ENCODE data around the gene ARID1A.

DNA sequence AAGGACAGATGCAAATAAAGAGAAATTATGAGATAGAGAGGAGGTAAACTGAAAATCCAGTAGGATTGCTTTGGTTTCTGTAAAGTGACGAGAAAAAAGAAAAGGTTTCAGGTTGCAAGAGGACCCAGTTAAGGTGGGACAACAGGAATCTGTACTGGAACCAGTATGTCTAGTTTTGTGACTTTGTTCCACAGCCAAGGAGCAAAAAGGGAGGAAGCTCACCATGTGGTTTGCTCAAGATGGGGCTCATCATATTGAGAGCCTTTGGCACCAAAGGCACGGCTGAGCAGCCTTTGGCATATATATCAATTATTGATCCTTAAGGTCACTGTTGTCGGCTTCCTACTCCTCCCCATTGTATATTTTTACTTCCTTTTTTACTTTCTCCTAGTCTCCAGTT is 128.9 kb downstream of the ARID1A start:
- TF ChIP-seq, protein P1, sequence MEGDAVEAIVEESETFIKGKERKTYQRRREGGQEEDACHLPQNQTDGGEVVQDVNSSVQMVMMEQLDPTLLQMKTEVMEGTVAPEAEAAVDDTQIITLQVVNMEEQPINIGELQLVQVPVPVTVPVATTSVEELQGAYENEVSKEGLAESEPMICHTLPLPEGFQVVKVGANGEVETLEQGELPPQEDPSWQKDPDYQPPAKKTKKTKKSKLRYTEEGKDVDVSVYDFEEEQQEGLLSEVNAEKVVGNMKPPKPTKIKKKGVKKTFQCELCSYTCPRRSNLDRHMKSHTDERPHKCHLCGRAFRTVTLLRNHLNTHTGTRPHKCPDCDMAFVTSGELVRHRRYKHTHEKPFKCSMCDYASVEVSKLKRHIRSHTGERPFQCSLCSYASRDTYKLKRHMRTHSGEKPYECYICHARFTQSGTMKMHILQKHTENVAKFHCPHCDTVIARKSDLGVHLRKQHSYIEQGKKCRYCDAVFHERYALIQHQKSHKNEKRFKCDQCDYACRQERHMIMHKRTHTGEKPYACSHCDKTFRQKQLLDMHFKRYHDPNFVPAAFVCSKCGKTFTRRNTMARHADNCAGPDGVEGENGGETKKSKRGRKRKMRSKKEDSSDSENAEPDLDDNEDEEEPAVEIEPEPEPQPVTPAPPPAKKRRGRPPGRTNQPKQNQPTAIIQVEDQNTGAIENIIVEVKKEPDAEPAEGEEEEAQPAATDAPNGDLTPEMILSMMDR (IDR thresholded peaks at IDR 0.05): no peak
- TF ChIP-seq POLR2A (IDR thresholded peaks at IDR 0.05): no peak
